Mesendoderm (in vitro differentiated cells): ENCODE results near the gene FILIP1.
A peak's percentile ranks its signal among the peaks of the same experiment; 100 is the strongest.

Experiments
- DNase-seq: peaks from one replicate; pipeline ENCODE4 v3.0.0; 2013
- H2AK5ac ChIP-seq: 2 replicates; pipeline ENCODE4 v1.6.1; 2013; ENCODE audit warnings: low read length, inconsistent platforms
- H2BK120ac ChIP-seq: 2 replicates; pipeline ENCODE4 v1.6.1; 2013; ENCODE audit warnings: low read depth, mild to moderate bottlenecking, low read length, moderate library complexity, mixed read lengths
- H2BK15ac ChIP-seq: replicated peaks from 2 replicates; pipeline ENCODE4 v1.6.1; 2013; ENCODE audit warnings: low read depth, mild to moderate bottlenecking, moderate library complexity
- H2BK5ac ChIP-seq: 2 replicates; pipeline ENCODE4 v1.6.1; 2013; ENCODE audit warnings: low read length, inconsistent platforms
- H3K18ac ChIP-seq: 2 replicates; pipeline ENCODE4 v1.6.1; 2013; ENCODE audit warnings: mild to moderate bottlenecking, low read length, mixed read lengths
- H3K23ac ChIP-seq: one replicate; pipeline ENCODE4 v1.6.1; 2013; ENCODE audit warnings: low read length
- H3K27ac ChIP-seq: 2 replicates; pipeline ENCODE4 v1.5.1; 2013; ENCODE audit warnings: low read depth, mild to moderate bottlenecking, inconsistent platforms, low read length, moderate library complexity
- H3K27me3 ChIP-seq: 2 replicates; pipeline ENCODE4 v1.6.1; 2013; ENCODE audit warnings: low read length, control low read depth, mild to moderate bottlenecking, inconsistent platforms; ENCODE audit not compliant: insufficient read depth, poor library complexity
- H3K36me3 ChIP-seq: 2 replicates; pipeline ENCODE4 v1.6.1; 2013; ENCODE audit warnings: low read length, inconsistent platforms; ENCODE audit not compliant: control insufficient read depth, insufficient read depth
- H3K4ac ChIP-seq: one replicate; pipeline ENCODE4 v1.6.1; 2013; ENCODE audit warnings: low read depth, mild to moderate bottlenecking, low read length, moderate library complexity
- H3K4me1 ChIP-seq: 2 replicates; pipeline ENCODE4 v1.6.1; 2013; ENCODE audit warnings: low read depth, low read length, inconsistent platforms; ENCODE audit not compliant: control insufficient read depth
- H3K4me2 ChIP-seq: 2 replicates; pipeline ENCODE4 v1.6.1; 2013; ENCODE audit warnings: low read length
- H3K4me3 ChIP-seq: 2 replicates; pipeline ENCODE4 v1.5.1; 2013; ENCODE audit warnings: mild to moderate bottlenecking, low read length
- H3K56ac ChIP-seq: one replicate; pipeline ENCODE4 v1.6.1; 2013; ENCODE audit warnings: low read length
- H3K79me1 ChIP-seq: 2 replicates; pipeline ENCODE4 v1.6.1; 2013; ENCODE audit warnings: low read length, inconsistent platforms
- H3K79me2 ChIP-seq: 2 replicates; pipeline ENCODE4 v1.6.1; 2013; ENCODE audit warnings: mild to moderate bottlenecking, low read length; ENCODE audit not compliant: control insufficient read depth, insufficient read depth
- H3K9ac ChIP-seq: 2 replicates; pipeline ENCODE4 v1.6.1; 2013; ENCODE audit warnings: low read length, inconsistent platforms
- H4K5ac ChIP-seq: one replicate; pipeline ENCODE4 v1.6.1; 2013; ENCODE audit warnings: low read length
- H4K8ac ChIP-seq: one replicate; pipeline ENCODE4 v1.6.1; 2013; ENCODE audit warnings: low read depth, mild to moderate bottlenecking, control low read depth, low read length, moderate library complexity
- WGBS: extraction: QIAGEN DNeasy Blood & Tissue Kit; methylation state at CpG from one replicate; pipeline ENCODE4 v1.1.7; 2013; ENCODE audit warnings: low lambda C conversion rate, missing lambda C conversion rate; ENCODE audit not compliant: insufficient coverage; ENCODE audit errors: extremely low coverage; 5-methylcytosine and 5-hydroxymethylcytosine counted together

The FILIP1 gene

GRCh38 chr6:75370011-75370410 is 123.6 kb downstream of the FILIP1 start:
- Histone ChIP-seq H4K5ac (no peak overlapping the region), H3K9ac (no peak overlapping the region), H3K4me3 (no peak overlapping the region), H3K4ac (no peak overlapping the region), H3K4me2 (no peak overlapping the region), H3K36me3 (no peaks in the 10 kb centered on the region), H2AK5ac (no peak overlapping the region), H3K79me1 (no peaks in the 10 kb centered on the region), H3K27me3 (no peaks in the 10 kb centered on the region), H3K56ac (no peak overlapping the region), H4K8ac (no peak overlapping the region), H2BK5ac (no peak overlapping the region), H3K79me2 (no peaks in the 10 kb centered on the region), H3K4me1 (no peaks in the 10 kb centered on the region), H3K18ac (no peak overlapping the region), H2BK120ac (no peak overlapping the region), H3K27ac (no peak overlapping the region), H3K23ac (no peak overlapping the region), H2BK15ac (peak overlapping the region; percentile 36)
- DNase-seq: no peak
- no CpG with 5 or more reads among the region's 2 CpGs for WGBS

GRCh38 chr6:75368864-75369402 is 124.7 kb downstream of the FILIP1 start:
- Histone ChIP-seq H2BK120ac (no peak overlapping the region), H4K5ac (no peak overlapping the region), H3K36me3 (no peaks in the 10 kb centered on the region), H3K79me1 (no peaks in the 10 kb centered on the region), H3K4me2 (no peak overlapping the region), H2BK15ac (no peak overlapping the region), H3K9ac (no peak overlapping the region), H2BK5ac (no peak overlapping the region), H3K27ac (no peak overlapping the region), H3K4me1 (no peaks in the 10 kb centered on the region), H3K18ac (peak overlapping the region; percentile 30), H3K4me3 (no peak overlapping the region), H3K79me2 (no peaks in the 10 kb centered on the region), H4K8ac (no peak overlapping the region), H3K4ac (peak overlapping the region; percentile 55), H3K56ac (no peak overlapping the region), H2AK5ac (no peak overlapping the region), H3K23ac (no peak overlapping the region), H3K27me3 (no peaks in the 10 kb centered on the region)
- DNase-seq: no peak
- no CpG with 5 or more reads among the region's 3 CpGs for WGBS

- no peak overlapping the region for H3K9ac ChIP-seq
- H4K8ac ChIP-seq: no peak overlapping the region
- no peak overlapping the region for H3K23ac ChIP-seq
- peak; percentile 80 for DNase-seq
- H3K56ac ChIP-seq: no peak overlapping the region
- no peak overlapping the region for H2BK15ac ChIP-seq
- no peak overlapping the region for H3K4me3 ChIP-seq
- no peak overlapping the region for H3K27ac ChIP-seq
- no peak overlapping the region for H3K4ac ChIP-seq
- no peaks in the 10 kb centered on the region for H3K36me3 ChIP-seq
- no CpG with 5 or more reads among the region's 6 CpGs for WGBS
- H3K79me1 ChIP-seq: no peaks in the 10 kb centered on the region
- no peaks in the 10 kb centered on the region for H3K27me3 ChIP-seq
- H3K79me2 ChIP-seq: no peaks in the 10 kb centered on the region
- H2BK120ac ChIP-seq: no peak overlapping the region
- H2BK5ac ChIP-seq: no peak overlapping the region
- H3K4me1 ChIP-seq: no peaks in the 10 kb centered on the region
- H2AK5ac ChIP-seq: no peak overlapping the region
- H3K18ac ChIP-seq: peak overlapping the region; percentile 30
- no peak overlapping the region for H3K4me2 ChIP-seq
- H4K5ac ChIP-seq: no peak overlapping the region
Measured at GRCh38 chr6:75368151-75368779, 125.3 kb downstream of the FILIP1 start.

GRCh38 chr6:75363304-75363703 is 130.3 kb downstream of the FILIP1 start:
- Histone ChIP-seq H4K8ac (no peak overlapping the region), H2BK5ac (no peak overlapping the region), H3K9ac (no peak overlapping the region), H2BK120ac (no peak overlapping the region), H3K18ac (no peak overlapping the region), H3K4me1 (no peaks in the 10 kb centered on the region), H2AK5ac (no peak overlapping the region), H3K27me3 (no peaks in the 10 kb centered on the region), H3K27ac (no peak overlapping the region), H3K56ac (no peak overlapping the region), H2BK15ac (no peak overlapping the region), H3K23ac (no peak overlapping the region), H3K4ac (no peak overlapping the region), H3K79me2 (no peaks in the 10 kb centered on the region), H4K5ac (no peak overlapping the region), H3K4me3 (no peak overlapping the region), H3K79me1 (no peaks in the 10 kb centered on the region), H3K36me3 (no peaks in the 10 kb centered on the region), H3K4me2 (no peak overlapping the region)
- no peak for DNase-seq
- WGBS: no CpG with 5 or more reads among the region's 2 CpGs

- H4K5ac ChIP-seq: no peak overlapping the region
- no peak overlapping the region for H3K4ac ChIP-seq
- H3K23ac ChIP-seq: no peak overlapping the region
- no peak overlapping the region for H2BK15ac ChIP-seq
- no peak overlapping the region for H2BK120ac ChIP-seq
- H3K56ac ChIP-seq: no peak overlapping the region
- H3K79me2 ChIP-seq: no peaks in the 10 kb centered on the region
- H2BK5ac ChIP-seq: no peak overlapping the region
- no peak overlapping the region for H2AK5ac ChIP-seq
- no peak overlapping the region for H3K9ac ChIP-seq
- H3K27ac ChIP-seq: no peak overlapping the region
- H3K4me2 ChIP-seq: no peak overlapping the region
- no CpG with 5 or more reads among the region's 4 CpGs for WGBS
- H3K79me1 ChIP-seq: no peaks in the 10 kb centered on the region
- H3K4me3 ChIP-seq: no peak overlapping the region
- DNase-seq: no peak
- H4K8ac ChIP-seq: no peak overlapping the region
- H3K4me1 ChIP-seq: peaks cover 2% of the 10 kb centered on the region
- no peak overlapping the region for H3K18ac ChIP-seq
- H3K36me3 ChIP-seq: no peaks in the 10 kb centered on the region
- no peaks in the 10 kb centered on the region for H3K27me3 ChIP-seq
Measured at GRCh38 chr6:75353644-75354043, 140.0 kb downstream of the FILIP1 start.

- H3K4me1 ChIP-seq: peaks cover 2% of the 10 kb centered on the region
- WGBS: no CpG with 5 or more reads among the region's 2 CpGs
- no peaks in the 10 kb centered on the region for H3K79me1 ChIP-seq
- no peak overlapping the region for H3K4me3 ChIP-seq
- H3K23ac ChIP-seq: no peak overlapping the region
- H3K36me3 ChIP-seq: no peaks in the 10 kb centered on the region
- no peak overlapping the region for H3K18ac ChIP-seq
- no peak overlapping the region for H3K56ac ChIP-seq
- no peak overlapping the region for H2BK15ac ChIP-seq
- no peak overlapping the region for H3K4ac ChIP-seq
- H4K8ac ChIP-seq: no peak overlapping the region
- no peak overlapping the region for H2BK5ac ChIP-seq
- no peak for DNase-seq
- H3K27ac ChIP-seq: no peak overlapping the region
- no peak overlapping the region for H3K4me2 ChIP-seq
- H2AK5ac ChIP-seq: no peak overlapping the region
- H3K27me3 ChIP-seq: no peaks in the 10 kb centered on the region
- H4K5ac ChIP-seq: no peak overlapping the region
- H2BK120ac ChIP-seq: no peak overlapping the region
- no peak overlapping the region for H3K9ac ChIP-seq
- no peaks in the 10 kb centered on the region for H3K79me2 ChIP-seq
Measured at GRCh38 chr6:75351570-75351969, 142.0 kb downstream of the FILIP1 start.
